Type B pancreatic cell (in vitro differentiated cells): ENCODE results near the gene SLC22A1. TPM values are rescaled to one million over a fixed set of nuclear protein-coding genes. Genes with fewer than 3 reads are reported as not detected.
A peak's percentile ranks its signal among the peaks of the same experiment; 100 is the strongest.

Experiments
- DNase-seq: peaks from one replicate; pipeline ENCODE4 v3.0.0; 2021; ENCODE audit warnings: mixed read lengths; ENCODE audit not compliant: unreplicated experiment; ENCODE audit errors: extremely low spot score
- H3K27ac Mint-ChIP-seq: 2 replicates; pipeline ENCODE4 v1.8.0; 2021; ENCODE audit warnings: mild to moderate bottlenecking, mixed read lengths
- H3K27me3 Mint-ChIP-seq: 2 replicates; pipeline ENCODE4 v1.8.0; 2021; ENCODE audit warnings: mixed read lengths
- H3K36me3 Mint-ChIP-seq: 2 replicates; pipeline ENCODE4 v1.8.0; 2021; ENCODE audit warnings: mixed read lengths
- H3K4me1 Mint-ChIP-seq: one replicate; pipeline ENCODE4 v1.8.0; 2021; ENCODE audit warnings: mixed read lengths; ENCODE audit not compliant: unreplicated experiment
- H3K4me3 Mint-ChIP-seq: 2 replicates; pipeline ENCODE4 v1.8.0; 2021; ENCODE audit warnings: mild to moderate bottlenecking, mixed read lengths
- H3K9me3 Mint-ChIP-seq: 2 replicates; pipeline ENCODE4 v1.8.0; 2021; ENCODE audit warnings: mixed read lengths
- total RNA-seq: library from RNA; stranded (reverse); gene quantifications from 2 replicates; pipeline ENCODE4 v1.2.1, GENCODE V29; 2021; ENCODE audit warnings: low replicate concordance
- TF ChIP-seq, protein P1 (sequence below): fragments of 200-600 bp; sonication (generic); conservative IDR thresholded peaks from 2 replicates; pipeline ENCODE4 v1.5.0; 2021; ENCODE audit warnings: antibody characterized with exemption, mild to moderate bottlenecking

Gene SLC22A1
- total RNA-seq, 1 donor from 2014 or later, result 3.0 TPM

GRCh38 chr6:160117137-160117536 lies 4.5 kb upstream of the SLC22A1 start:
- TF ChIP-seq, protein P1, sequence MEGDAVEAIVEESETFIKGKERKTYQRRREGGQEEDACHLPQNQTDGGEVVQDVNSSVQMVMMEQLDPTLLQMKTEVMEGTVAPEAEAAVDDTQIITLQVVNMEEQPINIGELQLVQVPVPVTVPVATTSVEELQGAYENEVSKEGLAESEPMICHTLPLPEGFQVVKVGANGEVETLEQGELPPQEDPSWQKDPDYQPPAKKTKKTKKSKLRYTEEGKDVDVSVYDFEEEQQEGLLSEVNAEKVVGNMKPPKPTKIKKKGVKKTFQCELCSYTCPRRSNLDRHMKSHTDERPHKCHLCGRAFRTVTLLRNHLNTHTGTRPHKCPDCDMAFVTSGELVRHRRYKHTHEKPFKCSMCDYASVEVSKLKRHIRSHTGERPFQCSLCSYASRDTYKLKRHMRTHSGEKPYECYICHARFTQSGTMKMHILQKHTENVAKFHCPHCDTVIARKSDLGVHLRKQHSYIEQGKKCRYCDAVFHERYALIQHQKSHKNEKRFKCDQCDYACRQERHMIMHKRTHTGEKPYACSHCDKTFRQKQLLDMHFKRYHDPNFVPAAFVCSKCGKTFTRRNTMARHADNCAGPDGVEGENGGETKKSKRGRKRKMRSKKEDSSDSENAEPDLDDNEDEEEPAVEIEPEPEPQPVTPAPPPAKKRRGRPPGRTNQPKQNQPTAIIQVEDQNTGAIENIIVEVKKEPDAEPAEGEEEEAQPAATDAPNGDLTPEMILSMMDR, result no peak
- Mint-ChIP-seq H3K4me3 (no peak overlapping the region), H3K27me3 (no peaks in the 10 kb centered on the region), H3K36me3 (peaks cover 19% of the 10 kb centered on the region), H3K4me1 (no peaks in the 10 kb centered on the region), H3K27ac (no peak overlapping the region), H3K9me3 (no peaks in the 10 kb centered on the region)
- DNase-seq, result no peak

- Mint-ChIP-seq H3K9me3 (no peaks in the 10 kb centered on the region), H3K27ac (no peak overlapping the region), H3K4me3 (no peak overlapping the region), H3K27me3 (no peaks in the 10 kb centered on the region), H3K4me1 (no peaks in the 10 kb centered on the region), H3K36me3 (peaks cover 11% of the 10 kb centered on the region)
- TF ChIP-seq, protein P1, result no peak
- peak; percentile 50 for DNase-seq
Measured at GRCh38 chr6:160118620-160119229, 2.9 kb upstream of the SLC22A1 start.

- no peaks in the 10 kb centered on the region for H3K9me3 Mint-ChIP-seq
- H3K36me3 Mint-ChIP-seq, result peaks cover 12% of the 10 kb centered on the region
- no peaks in the 10 kb centered on the region for H3K4me1 Mint-ChIP-seq
- H3K27me3 Mint-ChIP-seq, result no peaks in the 10 kb centered on the region
- H3K27ac Mint-ChIP-seq, result no peak overlapping the region
- H3K4me3 Mint-ChIP-seq, result no peak overlapping the region
- TF ChIP-seq, protein P1, result no peak
- DNase-seq, result no peak
Measured at GRCh38 chr6:160120087-160120486, 1.5 kb upstream of the SLC22A1 start.

DNA sequence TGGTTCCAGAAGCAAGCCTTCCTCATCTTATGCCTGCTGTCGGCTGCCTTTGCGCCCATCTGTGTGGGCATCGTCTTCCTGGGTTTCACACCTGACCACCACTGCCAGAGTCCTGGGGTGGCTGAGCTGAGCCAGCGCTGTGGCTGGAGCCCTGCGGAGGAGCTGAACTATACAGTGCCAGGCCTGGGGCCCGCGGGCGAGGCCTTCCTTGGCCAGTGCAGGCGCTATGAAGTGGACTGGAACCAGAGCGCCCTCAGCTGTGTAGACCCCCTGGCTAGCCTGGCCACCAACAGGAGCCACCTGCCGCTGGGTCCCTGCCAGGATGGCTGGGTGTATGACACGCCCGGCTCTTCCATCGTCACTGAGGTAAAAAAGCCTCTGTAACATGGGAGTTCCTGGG lies 366 bp downstream of the SLC22A1 start:
- TF ChIP-seq, protein P1, result no peak
- H3K27me3 Mint-ChIP-seq, result no peaks in the 10 kb centered on the region
- H3K4me1 Mint-ChIP-seq, result no peaks in the 10 kb centered on the region
- peaks cover 12% of the 10 kb centered on the region for H3K36me3 Mint-ChIP-seq
- no peak overlapping the region for H3K4me3 Mint-ChIP-seq
- peak; percentile 54 for DNase-seq
- H3K9me3 Mint-ChIP-seq, result no peaks in the 10 kb centered on the region
- no peak overlapping the region for H3K27ac Mint-ChIP-seq

- DNase-seq, result no peak
- Mint-ChIP-seq H3K27me3 (no peaks in the 10 kb centered on the region), H3K4me3 (no peak overlapping the region), H3K9me3 (no peaks in the 10 kb centered on the region), H3K27ac (no peak overlapping the region), H3K36me3 (peaks cover 15% of the 10 kb centered on the region), H3K4me1 (no peaks in the 10 kb centered on the region)
- TF ChIP-seq, protein P1, result no peak
Measured at GRCh38 chr6:160122744-160123143, 1.1 kb downstream of the SLC22A1 start.

- TF ChIP-seq, protein P1, result no peak
- Mint-ChIP-seq H3K27ac (no peak overlapping the region), H3K9me3 (no peaks in the 10 kb centered on the region), H3K36me3 (peaks cover 15% of the 10 kb centered on the region), H3K4me1 (no peaks in the 10 kb centered on the region), H3K27me3 (no peaks in the 10 kb centered on the region), H3K4me3 (no peak overlapping the region)
- DNase-seq, result no peak
Measured at GRCh38 chr6:160124007-160124406, 2.4 kb downstream of the SLC22A1 start.
